ENCODE measurements around the gene NFKBIA.
"Not testable (repeated sequence)": the region's sequence is repeated elsewhere in the genome, so short reads cannot be mapped to it uniquely, and the experiment has no call there.

Gene NFKBIA

GRCh38 chr14:35361141-35361480, 43.4 kb downstream of the NFKBIA start:
- TF ChIP-seq CTCF (IDR thresholded peaks at IDR 0.05; ENCODE audit: low read length, missing control alignments): no peak
- no peak overlapping the region for H3K4me3 ChIP-seq (replicated peaks; ENCODE audit: low read depth, low read length)
- no peak for DNase-seq (ENCODE audit: low read depth)

- not testable (repeated sequence) for DNase-seq (ENCODE audit: low read depth); H3K4me3 ChIP-seq (replicated peaks; ENCODE audit: low read depth, low read length)
Measured at GRCh38 chr14:35359655-35360054, 44.9 kb downstream of the NFKBIA start.

- peak; percentile 83 for DNase-seq (ENCODE audit: low read depth)
- no peak overlapping the region for H3K4me3 ChIP-seq (replicated peaks; ENCODE audit: low read depth, low read length)
- TF ChIP-seq CTCF (IDR thresholded peaks at IDR 0.05; ENCODE audit: low read length, missing control alignments): no peak
Measured at GRCh38 chr14:35355981-35356841, 48.3 kb downstream of the NFKBIA start.

GRCh38 chr14:35355235-35355634, 49.3 kb downstream of the NFKBIA start:
- not testable (repeated sequence) for DNase-seq (ENCODE audit: low read depth); H3K4me3 ChIP-seq (replicated peaks; ENCODE audit: low read depth, low read length)

- H3K4me3 ChIP-seq (replicated peaks; ENCODE audit: low read depth, low read length): no peak overlapping the region
- TF ChIP-seq CTCF (IDR thresholded peaks at IDR 0.05; ENCODE audit: low read length, missing control alignments): no peak
- DNase-seq (ENCODE audit: low read depth): no peak
Measured at GRCh38 chr14:35353409-35354172, 51.0 kb downstream of the NFKBIA start.

- no peak for DNase-seq (ENCODE audit: low read depth)
- H3K4me3 ChIP-seq (replicated peaks; ENCODE audit: low read depth, low read length): no peak overlapping the region
- TF ChIP-seq CTCF (IDR thresholded peaks at IDR 0.05; ENCODE audit: low read length, missing control alignments): no peak
Measured at GRCh38 chr14:35352274-35353233, 52.0 kb downstream of the NFKBIA start.

GRCh38 chr14:35351897-35352273, 52.7 kb downstream of the NFKBIA start:
- DNase-seq (ENCODE audit: low read depth): no peak
- H3K4me3 ChIP-seq (replicated peaks; ENCODE audit: low read depth, low read length): no peak overlapping the region
- no peak for TF ChIP-seq CTCF (IDR thresholded peaks at IDR 0.05; ENCODE audit: low read length, missing control alignments)

All from fibroblast of pulmonary artery (primary cell).